HepG2 (cell line): ENCODE data around the gene FAM50A. TPM values are rescaled to one million over a fixed set of nuclear protein-coding genes. Genes with fewer than 3 reads are reported as not detected.

Experiments
- ATF2 ChIP-seq: sonication (generic); formaldehyde crosslinking; IDR thresholded peaks from 2 replicates; pipeline ENCODE4 v1.4.0; 2020; ENCODE audit warnings: missing genetic modification reagents
- BRD4 ChIP-seq: sonication (generic); formaldehyde crosslinking; IDR thresholded peaks from 2 replicates; pipeline ENCODE4 v1.4.0; 2020; ENCODE audit warnings: missing genetic modification reagents
- CBX2 ChIP-seq, 2 experiments: fragments of 200-600 bp in 1 of 2; sonication (generic); formaldehyde crosslinking in 1 of 2; IDR thresholded peaks; 2 replicates each; pipeline versions ENCODE4 v1.7.0 to v1.8.1; 2018 to 2022; ENCODE audit warnings: low read depth in 2 of 2, low read length in 1 of 2, mild to moderate bottlenecking in 1 of 2, missing genetic modification reagents in 1 of 2
- FOXC1 ChIP-seq: sonication (generic); formaldehyde crosslinking; IDR thresholded peaks from 2 replicates; pipeline ENCODE4 v1.8.0; 2022; ENCODE audit warnings: mild to moderate bottlenecking, missing genetic modification reagents, borderline replicate concordance
- FOXK1 ChIP-seq: sonication (generic); formaldehyde crosslinking; IDR thresholded peaks from 2 replicates; pipeline ENCODE4 v1.4.0; 2020; ENCODE audit warnings: low read depth, missing genetic modification reagents, borderline replicate concordance
- IKZF5 ChIP-seq: IDR thresholded peaks from 2 replicates; pipeline ENCODE4 v1.6.1; 2018; ENCODE audit warnings: missing genetic modification reagents, mild to moderate bottlenecking, missing compliant biosample characterization
- JUND ChIP-seq: sonication (generic); formaldehyde crosslinking; IDR thresholded peaks from 2 replicates; pipeline ENCODE4 v1.8.0; 2022; ENCODE audit warnings: mild to moderate bottlenecking, missing genetic modification reagents
- KMT2B ChIP-seq: IDR thresholded peaks from 2 replicates; pipeline ENCODE4 v1.6.1; 2016; ENCODE audit warnings: missing genetic modification reagents, missing compliant biosample characterization
- MTA3 ChIP-seq: sonication (generic); formaldehyde crosslinking; IDR thresholded peaks from 2 replicates; pipeline ENCODE4 v1.4.0; 2020; ENCODE audit warnings: missing genetic modification reagents
- NR1H2 ChIP-seq: sonication (generic); formaldehyde crosslinking; IDR thresholded peaks from 2 replicates; pipeline ENCODE4 v1.8.1; 2022; ENCODE audit warnings: low read depth, missing genetic modification reagents, borderline replicate concordance
- PHF21A ChIP-seq: sonication (generic); formaldehyde crosslinking; IDR thresholded peaks from 2 replicates; pipeline ENCODE4 v1.5.0; 2020; ENCODE audit warnings: mild to moderate bottlenecking, missing genetic modification reagents
- SIN3B ChIP-seq: fragments of 150-350 bp; IDR thresholded peaks from 2 replicates; pipeline ENCODE4 v1.6.1; 2014; ENCODE audit warnings: low read length
- TRIM24 ChIP-seq: sonication (generic); formaldehyde crosslinking; IDR thresholded peaks from 2 replicates; pipeline ENCODE4 v1.8.0; 2022; ENCODE audit warnings: mild to moderate bottlenecking, missing genetic modification reagents
- ZBTB3 ChIP-seq: sonication (generic); formaldehyde crosslinking; IDR thresholded peaks from 2 replicates; pipeline ENCODE4 v1.4.0; 2020; ENCODE audit warnings: low read depth, mild to moderate bottlenecking, moderate library complexity, missing genetic modification reagents, borderline replicate concordance
- ZNF124 ChIP-seq: sonication (generic); formaldehyde crosslinking; IDR thresholded peaks from 2 replicates; pipeline ENCODE4 v1.4.0; 2020; ENCODE audit warnings: missing genetic modification reagents
- ZNF230 ChIP-seq: sonication (generic); formaldehyde crosslinking; IDR thresholded peaks from 2 replicates; pipeline ENCODE4 v1.4.0; 2020; ENCODE audit warnings: mild to moderate bottlenecking, missing genetic modification reagents
- ZNF232 ChIP-seq: sonication (generic); formaldehyde crosslinking; IDR thresholded peaks from 2 replicates; pipeline ENCODE4 v1.4.0; 2020; ENCODE audit warnings: missing genetic modification reagents, borderline replicate concordance
- ZNF256 ChIP-seq: sonication (generic); formaldehyde crosslinking; conservative IDR thresholded peaks from 2 replicates; pipeline ENCODE4 v1.4.0; 2020; ENCODE audit warnings: missing genetic modification reagents
- ZNF343 ChIP-seq: sonication (generic); formaldehyde crosslinking; IDR thresholded peaks from 2 replicates; pipeline ENCODE4 v1.4.0; 2020; ENCODE audit warnings: mild to moderate bottlenecking, missing genetic modification reagents
- ZNF414 ChIP-seq: sonication (generic); formaldehyde crosslinking; IDR thresholded peaks from 2 replicates; pipeline ENCODE4 v1.5.0; 2020; ENCODE audit warnings: missing genetic modification reagents
- ZNF556 ChIP-seq: sonication (generic); formaldehyde crosslinking; IDR thresholded peaks from 2 replicates; pipeline ENCODE4 v1.4.0; 2020; ENCODE audit warnings: mild to moderate bottlenecking, missing genetic modification reagents, borderline replicate concordance
- ZNF616 ChIP-seq: sonication (generic); formaldehyde crosslinking; IDR thresholded peaks from 2 replicates; pipeline ENCODE4 v1.5.0; 2020; ENCODE audit warnings: low read depth, mild to moderate bottlenecking, missing genetic modification reagents
- ZNF788 ChIP-seq: sonication (generic); formaldehyde crosslinking; IDR thresholded peaks from 2 replicates; pipeline ENCODE4 v1.5.0; 2020; ENCODE audit warnings: mild to moderate bottlenecking, missing genetic modification reagents, borderline replicate concordance
- ZUFSP ChIP-seq: sonication (generic); formaldehyde crosslinking; IDR thresholded peaks from 2 replicates; pipeline ENCODE4 v1.9.0; 2021; ENCODE audit warnings: missing genetic modification reagents, mild to moderate bottlenecking, borderline replicate concordance
- polyA plus RNA-seq, 8 experiments: library from polyadenylated mRNA; depleted of rRNA in 3 of 8; stranded (reverse) in 7 of 8; unstranded in 1 of 8; fragments of >200 nt; fragmentation: Illumina TruSeq in 4 of 8; extraction: Trizol in 4 of 8; gene quantifications; 2 replicates each; pipeline versions ENCODE4 v1.2.1 to v1.2.3, GENCODE V29; 2011 to 2016; ENCODE audit warnings: low read depth in 4 of 8, missing spikeins in 1 of 8, mixed read lengths in 1 of 8; ENCODE audit not compliant: insufficient read depth in 1 of 8
- total RNA-seq, 5 experiments: library from RNA; depleted of rRNA; stranded (reverse); fragments of >200 nt; fragmentation: Illumina TruSeq; extraction: Trizol; gene quantifications; 2 replicates each; pipeline ENCODE4 v1.2.3, GENCODE V29; 2016; ENCODE audit warnings: low read depth in 1 of 5

Gene FAM50A
- total and polyA plus RNA-seq, 2 of the 13 experiments (the other 11 are each of a cell fraction or from before 2014, with no cell fraction given), result 30.7 to 40.7 TPM

- TF ChIP-seq PHF21A, result no peak
- TF ChIP-seq SIN3B, result no peak
- no peak for TF ChIP-seq ZNF256 (CRISPR knock-in tag)
- TF ChIP-seq MTA3 (CRISPR knock-in tag), result no peak
- no peak for TF ChIP-seq NR1H2 (CRISPR knock-in tag)
- no peak for TF ChIP-seq TRIM24 (CRISPR knock-in tag)
- TF ChIP-seq ZNF343 (CRISPR knock-in tag), result no peak
- TF ChIP-seq ZUFSP, result no peak
- no peak for TF ChIP-seq ZNF414 (CRISPR knock-in tag)
- no peak for TF ChIP-seq ZBTB3
- TF ChIP-seq ZNF232 (CRISPR knock-in tag), result no peak
- TF ChIP-seq ZNF616 (CRISPR knock-in tag), result no peak
- TF ChIP-seq IKZF5, result no peak
- no peak for TF ChIP-seq ZNF788 (CRISPR knock-in tag)
- TF ChIP-seq ZNF124, result no peak
- TF ChIP-seq BRD4 (CRISPR knock-in tag), result no peak
- no peak for TF ChIP-seq JUND (CRISPR knock-in tag)
- TF ChIP-seq ZNF556, result no peak
- TF ChIP-seq CBX2 (IDR thresholded peaks at IDR 0.05; ENCODE audit: low read depth, low read length), result no peak
- no peak for TF ChIP-seq CBX2 (CRISPR knock-in tag; IDR thresholded peaks at IDR 0.05; ENCODE audit: low read depth)
- TF ChIP-seq FOXK1 (CRISPR knock-in tag), result no peak
- no peak for TF ChIP-seq FOXC1
- no peak for TF ChIP-seq ATF2 (CRISPR knock-in tag)
- no peak for TF ChIP-seq ZNF230 (CRISPR knock-in tag)
- TF ChIP-seq KMT2B (CRISPR knock-in tag), result no peak
These were observed at the start of gene FAM50A (continued) for GRCh38 chrX:154443992-154444754.
